OCI-LY7 (cell line): ENCODE data around the gene FNIP1. TPM values are rescaled to one million over a fixed set of nuclear protein-coding genes. Genes with fewer than 3 reads are reported as not detected.

Source experiments
- BruUV-seq: library from RNA; stranded (reverse); fragments of 400-500 nt; replicated peaks from 2 replicates; lab custom pipeline; 2021; lab: Mats Ljungman, UMichigan
- CTCF ChIA-PET: fragments of 300-600 bp; sonication (Branson Sonifier 250); formaldehyde crosslinking; loops from one replicate; lab custom pipeline; 2022; ENCODE audit warnings: antibody characterized with exemption; ENCODE audit not compliant: unreplicated experiment; lab: Charles Lee
- POLR2A ChIA-PET: fragments of 300-600 bp; sonication (Branson Sonifier 250); formaldehyde crosslinking; loops from one replicate; lab custom pipeline; 2022; ENCODE audit warnings: antibody characterized with exemption; lab: Charles Lee
- DNase-seq: peaks from one replicate; pipeline ENCODE4 v3.0.0-alpha.2; 2015; ENCODE audit warnings: low spot score
- H2AFZ ChIP-seq: fragments of 200-600 bp; sonication (generic), shearing (Covaris generic); 2 replicates; pipeline ENCODE4 v1.6.1; 2014; ENCODE audit warnings: mild to moderate bottlenecking, antibody characterized with exemption, low read length, moderate library complexity
- H3K27ac ChIP-seq: fragments of 200-600 bp; sonication (generic); 2 replicates; pipeline ENCODE4 v1.5.1; 2014; ENCODE audit warnings: mixed run types, low read depth, mild to moderate bottlenecking, moderate library complexity, low read length, inconsistent platforms; ENCODE audit not compliant: poor library complexity, severe bottlenecking
- H3K36me3 ChIP-seq: fragments of 200-600 bp; sonication (generic); 2 replicates; pipeline ENCODE4 v1.6.1; 2014; ENCODE audit warnings: mild to moderate bottlenecking, antibody characterized with exemption, low read length, moderate library complexity, mixed read lengths; ENCODE audit not compliant: insufficient read depth
- H3K4me1 ChIP-seq: fragments of 200-600 bp; sonication (generic); 2 replicates; pipeline ENCODE4 v1.5.1; 2014; ENCODE audit warnings: mild to moderate bottlenecking, low read length; ENCODE audit not compliant: insufficient read depth, poor library complexity, severe bottlenecking
- H3K4me2 ChIP-seq: fragments of 200-600 bp; sonication (generic); 2 replicates; pipeline ENCODE4 v1.6.1; 2014; ENCODE audit warnings: mild to moderate bottlenecking, low read length
- H3K4me3 ChIP-seq: fragments of 200-600 bp; sonication (generic); 2 replicates; pipeline ENCODE4 v1.5.1; 2014; ENCODE audit warnings: mild to moderate bottlenecking, low read depth, low read length; ENCODE audit not compliant: poor library complexity, severe bottlenecking
- H3K79me2 ChIP-seq: fragments of 200-600 bp; sonication (generic); 2 replicates; pipeline ENCODE4 v1.6.1; 2016; ENCODE audit warnings: low read depth, mild to moderate bottlenecking, low read length, moderate library complexity, mixed read lengths; ENCODE audit not compliant: insufficient read depth
- H3K9me2 ChIP-seq: fragments of 200-600 bp; sonication (generic); 2 replicates; pipeline ENCODE4 v1.6.1; 2016; ENCODE audit warnings: mild to moderate bottlenecking, low read length, mixed read lengths; ENCODE audit not compliant: insufficient read depth
- H3K9me3 ChIP-seq: fragments of 200-600 bp; sonication (generic); 2 replicates; pipeline ENCODE4 v1.6.1; 2014; ENCODE audit warnings: mild to moderate bottlenecking, mixed run types, low read length, mixed read lengths
- H4K20me1 ChIP-seq: fragments of 200-600 bp; sonication (generic); 2 replicates; pipeline ENCODE4 v1.6.1; 2014; ENCODE audit warnings: mild to moderate bottlenecking, antibody characterized with exemption, low read length, moderate library complexity, mixed read lengths; ENCODE audit not compliant: insufficient read depth
- EZH2phosphoT487 ChIP-seq: fragments of 200-600 bp; sonication (generic); IDR thresholded peaks from 2 replicates; pipeline ENCODE4 v1.6.1; 2018; ENCODE audit warnings: low read depth, borderline replicate concordance, mild to moderate bottlenecking, mixed run types, antibody characterized with exemption, low read length, moderate library complexity, mixed read lengths
- intact Hi-C: fragments of 100-400 bp; cut with micrococcal nuclease; formaldehyde crosslinking; loops from one replicate; pipeline ENCODE4 v1.10.0; 2022; ENCODE audit not compliant: unreplicated experiment
- total RNA-seq, 2 experiments: library from RNA; depleted of rRNA in 1 of 2; stranded (reverse); fragments of >200 nt in 1 of 2; shearing (Covaris generic) in 1 of 2; gene quantifications; 2 replicates each; pipeline ENCODE4 v1.2.3, GENCODE V29; 2014 to 2022
- TF ChIP-seq, protein P1 (sequence below): fragments of 200-600 bp; sonication (generic); conservative IDR thresholded peaks from 2 replicates; pipeline ENCODE4 v1.5.1; 2014; ENCODE audit warnings: mild to moderate bottlenecking, antibody characterized with exemption, low read length, moderate library complexity, mixed read lengths

FNIP1 gene
- total RNA-seq, 2 experiments from 2014 or later = 19.4 to 20.6 TPM

DNA sequence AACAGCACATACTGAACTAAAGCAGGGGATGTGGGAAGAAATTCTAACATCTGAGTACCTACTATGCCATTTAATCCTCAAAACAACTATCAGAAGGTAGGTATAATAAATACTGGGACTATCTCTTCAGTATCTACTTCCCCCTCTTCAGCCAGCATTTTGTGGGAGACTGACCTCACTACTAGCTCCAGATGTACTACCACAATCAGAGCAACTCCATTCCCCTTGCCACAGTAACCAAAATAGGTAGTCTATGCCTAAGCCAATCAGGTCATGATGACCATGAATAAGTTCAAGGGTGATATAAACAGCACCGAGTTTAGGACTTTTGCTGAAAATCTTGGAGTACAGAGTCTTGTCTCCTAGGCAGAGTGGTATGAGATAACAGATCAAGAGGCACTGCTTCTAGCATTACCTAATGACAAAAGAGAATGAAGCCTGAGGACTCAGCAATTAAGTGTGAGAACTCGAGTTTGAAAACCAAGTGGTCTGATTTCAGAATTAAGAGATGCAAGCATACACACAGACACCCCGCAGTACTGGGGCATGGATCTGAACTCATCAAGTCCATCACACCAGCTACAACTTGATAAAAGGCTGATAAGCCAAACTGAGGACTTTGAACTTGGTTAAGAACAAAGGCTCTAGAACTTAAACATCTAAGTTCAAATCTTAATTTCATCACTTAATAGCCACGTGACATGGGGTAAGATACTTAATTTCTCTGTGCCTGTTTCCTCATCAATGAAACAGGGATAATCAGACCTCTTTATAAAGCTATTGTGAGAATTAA is 9.7 kb downstream of the FNIP1 start:
- TF ChIP-seq EZH2phosphoT487 = no peak
- TF ChIP-seq, protein P1, sequence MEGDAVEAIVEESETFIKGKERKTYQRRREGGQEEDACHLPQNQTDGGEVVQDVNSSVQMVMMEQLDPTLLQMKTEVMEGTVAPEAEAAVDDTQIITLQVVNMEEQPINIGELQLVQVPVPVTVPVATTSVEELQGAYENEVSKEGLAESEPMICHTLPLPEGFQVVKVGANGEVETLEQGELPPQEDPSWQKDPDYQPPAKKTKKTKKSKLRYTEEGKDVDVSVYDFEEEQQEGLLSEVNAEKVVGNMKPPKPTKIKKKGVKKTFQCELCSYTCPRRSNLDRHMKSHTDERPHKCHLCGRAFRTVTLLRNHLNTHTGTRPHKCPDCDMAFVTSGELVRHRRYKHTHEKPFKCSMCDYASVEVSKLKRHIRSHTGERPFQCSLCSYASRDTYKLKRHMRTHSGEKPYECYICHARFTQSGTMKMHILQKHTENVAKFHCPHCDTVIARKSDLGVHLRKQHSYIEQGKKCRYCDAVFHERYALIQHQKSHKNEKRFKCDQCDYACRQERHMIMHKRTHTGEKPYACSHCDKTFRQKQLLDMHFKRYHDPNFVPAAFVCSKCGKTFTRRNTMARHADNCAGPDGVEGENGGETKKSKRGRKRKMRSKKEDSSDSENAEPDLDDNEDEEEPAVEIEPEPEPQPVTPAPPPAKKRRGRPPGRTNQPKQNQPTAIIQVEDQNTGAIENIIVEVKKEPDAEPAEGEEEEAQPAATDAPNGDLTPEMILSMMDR = no peak
- Histone ChIP-seq H3K9me2 (no peaks in the 10 kb centered on the region), H3K79me2 (peaks cover 82% of the 10 kb centered on the region), H3K4me2 (no peak overlapping the region), H3K9me3 (no peaks in the 10 kb centered on the region), H3K4me3 (no peak overlapping the region), H3K36me3 (no peaks in the 10 kb centered on the region), H3K27ac (no peak overlapping the region), H4K20me1 (no peaks in the 10 kb centered on the region; the same call in 1 of the 2 replicates), H3K4me1 (no peaks in the 10 kb centered on the region), H2AFZ (no peak overlapping the region)
- POLR2A ChIA-PET = interaction anchor here (0.6 to 0.7 kb wide), 3 partner anchors 20 to 306 kb away, joined by 3 to 7 read pairs (median 4); no protein-coding TSS in a partner anchor
- intact Hi-C loops = no loop called here
- DNase-seq = no peak
- CTCF ChIA-PET = no interaction called here
- no TSS peak for BruUV-seq

GRCh38 chr5:131786036-131786435 is 10.8 kb downstream of the FNIP1 start:
- Histone ChIP-seq H3K4me3 (no peak overlapping the region), H3K79me2 (peaks cover 75% of the 10 kb centered on the region), H3K4me2 (no peak overlapping the region), H3K9me3 (no peaks in the 10 kb centered on the region), H2AFZ (no peak overlapping the region), H3K4me1 (no peaks in the 10 kb centered on the region), H3K36me3 (no peaks in the 10 kb centered on the region), H4K20me1 (no peaks in the 10 kb centered on the region), H3K9me2 (no peaks in the 10 kb centered on the region), H3K27ac (no peak overlapping the region)
- no TSS peak for BruUV-seq
- intact Hi-C loops = no loop called here
- CTCF ChIA-PET = no interaction called here
- POLR2A ChIA-PET = interaction anchor here (0.8 kb wide), 1 partner anchor 90 kb away, joined by 3 read pairs; no protein-coding TSS in a partner anchor
- TF ChIP-seq, protein P1 = no peak
- TF ChIP-seq EZH2phosphoT487 = no peak
- no peak for DNase-seq

GRCh38 chr5:131783874-131784273 is 12.9 kb downstream of the FNIP1 start:
- TF ChIP-seq, protein P1 = no peak
- no peak for TF ChIP-seq EZH2phosphoT487
- Histone ChIP-seq H2AFZ (no peak overlapping the region), H3K36me3 (no peaks in the 10 kb centered on the region), H3K4me3 (no peak overlapping the region), H3K4me1 (no peaks in the 10 kb centered on the region), H3K9me3 (no peaks in the 10 kb centered on the region), H3K27ac (no peak overlapping the region), H3K4me2 (no peak overlapping the region), H3K9me2 (no peaks in the 10 kb centered on the region), H4K20me1 (no peaks in the 10 kb centered on the region), H3K79me2 (peaks cover 73% of the 10 kb centered on the region)
- intact Hi-C loops = no loop called here
- ChIA-PET CTCF (no interaction called here), POLR2A (no interaction called here)
- BruUV-seq = no TSS peak
- no peak for DNase-seq
